G401.6 (cell line): ENCODE measurements around the gene SUPT20H.
A peak's percentile ranks its signal among the peaks of the same experiment; 100 is the strongest.

ENCODE experiments used
- FAIRE-seq: peaks from 2 replicates; lab custom pipeline; 2012; peaks lifted over from hg19 to GRCh38; lab: Jason Lieb, UNC

The SUPT20H gene

DNA sequence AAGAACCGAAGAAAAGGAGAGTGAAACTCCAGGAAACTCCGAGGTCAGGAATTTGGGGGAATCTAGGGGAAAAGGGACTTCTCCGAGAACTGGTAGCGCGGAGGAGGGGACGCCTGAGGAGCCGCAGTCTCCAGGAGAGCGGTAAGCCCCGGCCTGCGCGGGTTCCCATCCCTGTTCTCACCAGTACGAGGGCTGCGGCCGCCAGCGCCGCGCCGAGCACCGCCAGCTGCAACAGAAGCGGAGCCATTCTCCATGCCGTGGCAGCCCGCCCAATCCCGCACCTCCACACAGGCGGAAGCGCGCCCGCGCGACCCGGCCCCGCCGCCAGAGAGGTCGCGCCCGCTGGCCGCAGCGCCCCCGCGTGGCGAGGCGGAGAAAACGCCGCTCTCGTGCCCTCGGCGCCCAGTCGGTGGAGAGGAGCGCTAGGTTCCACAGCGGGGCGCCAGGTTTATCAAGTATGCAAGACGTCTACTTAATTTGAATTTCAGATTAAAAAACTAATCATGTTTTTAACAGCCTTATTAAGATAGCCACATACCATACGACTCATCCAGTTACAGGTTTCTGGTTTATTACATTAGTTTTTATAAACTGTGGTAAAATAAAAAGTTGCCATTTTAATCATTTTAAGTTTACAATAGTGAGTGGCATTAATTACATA, 60.3 kb downstream of the SUPT20H start, which contains the start of gene ALG5:
ALG5 (minus strand) TSS at position 287 of the 661 bp plus-strand sequence; CDS start at position 247, 40 bp downstream.
- no peak for FAIRE-seq

DNA sequence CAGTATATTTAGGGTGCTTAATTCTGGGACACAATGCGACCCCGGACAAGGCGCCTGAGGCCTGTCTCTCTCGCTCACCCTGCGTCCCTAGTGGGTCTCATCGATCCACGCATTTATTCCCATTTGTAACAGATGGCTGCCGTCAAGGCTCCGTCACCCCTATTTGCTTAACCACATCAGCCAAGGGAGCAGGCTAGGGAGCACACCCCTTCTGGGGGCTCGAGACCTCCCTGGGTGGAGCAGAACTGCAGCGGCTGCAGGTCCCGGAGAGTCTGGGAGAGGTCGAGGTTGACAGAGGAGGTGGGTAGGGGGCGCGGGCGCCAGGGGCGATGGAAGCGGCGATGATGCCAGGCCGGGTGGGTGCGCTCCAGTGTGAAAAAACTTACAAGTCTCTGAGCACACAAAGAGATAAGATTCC, 60.9 kb downstream of the SUPT20H start:
- no peak for FAIRE-seq

DNA sequence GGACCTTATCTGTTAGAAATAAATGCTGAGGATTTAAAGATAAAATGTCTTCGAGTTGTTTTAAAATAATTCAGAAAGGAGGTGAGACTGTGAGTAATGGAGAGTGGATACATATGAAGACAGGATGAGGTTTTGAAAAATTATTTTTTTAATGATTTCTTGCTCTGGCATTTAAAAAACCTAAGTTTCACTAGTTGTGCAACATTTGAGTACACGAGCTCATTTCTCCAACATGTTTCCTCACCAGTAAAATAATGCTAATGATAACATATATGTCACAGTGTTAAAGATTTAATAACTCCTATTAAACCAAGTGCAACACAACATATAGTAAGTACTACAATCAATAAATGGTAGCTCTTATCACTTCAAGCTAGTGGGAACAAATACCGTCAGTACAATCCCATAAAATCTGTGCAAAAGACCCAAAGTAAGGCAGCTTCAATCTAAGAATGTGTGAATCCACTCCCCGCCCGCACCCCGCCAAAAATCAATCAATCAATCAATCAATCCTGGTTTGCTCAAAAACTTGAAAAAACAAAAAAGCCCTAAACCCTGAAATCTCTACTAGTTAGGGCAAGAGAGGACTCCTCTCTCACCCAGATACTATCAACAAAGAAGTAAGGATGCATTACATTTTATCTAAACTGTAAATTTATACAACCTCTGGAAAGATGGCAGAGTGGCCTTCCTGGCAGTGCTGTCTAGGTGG, 61.6 kb downstream of the SUPT20H start:
- no peak for FAIRE-seq

DNA sequence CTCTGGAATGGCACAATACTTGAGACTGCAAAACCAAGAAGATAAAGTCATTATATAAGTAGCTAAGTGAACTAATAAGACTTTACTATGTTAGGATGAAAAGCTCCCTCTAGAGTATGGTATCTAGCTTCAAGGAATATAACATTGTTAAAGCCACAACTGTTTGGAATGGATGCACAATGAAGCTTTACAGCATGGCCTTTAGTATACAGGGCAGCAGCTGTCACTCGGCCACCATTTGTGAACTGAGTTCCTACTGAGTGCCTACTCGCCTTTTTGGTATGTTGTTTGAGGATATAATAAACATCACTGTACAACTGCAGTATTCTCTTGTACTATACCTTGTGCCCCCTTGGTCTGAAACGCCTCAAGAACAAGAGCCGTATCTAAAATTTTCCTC, 67.1 kb downstream of the SUPT20H start:
- no peak for FAIRE-seq

DNA sequence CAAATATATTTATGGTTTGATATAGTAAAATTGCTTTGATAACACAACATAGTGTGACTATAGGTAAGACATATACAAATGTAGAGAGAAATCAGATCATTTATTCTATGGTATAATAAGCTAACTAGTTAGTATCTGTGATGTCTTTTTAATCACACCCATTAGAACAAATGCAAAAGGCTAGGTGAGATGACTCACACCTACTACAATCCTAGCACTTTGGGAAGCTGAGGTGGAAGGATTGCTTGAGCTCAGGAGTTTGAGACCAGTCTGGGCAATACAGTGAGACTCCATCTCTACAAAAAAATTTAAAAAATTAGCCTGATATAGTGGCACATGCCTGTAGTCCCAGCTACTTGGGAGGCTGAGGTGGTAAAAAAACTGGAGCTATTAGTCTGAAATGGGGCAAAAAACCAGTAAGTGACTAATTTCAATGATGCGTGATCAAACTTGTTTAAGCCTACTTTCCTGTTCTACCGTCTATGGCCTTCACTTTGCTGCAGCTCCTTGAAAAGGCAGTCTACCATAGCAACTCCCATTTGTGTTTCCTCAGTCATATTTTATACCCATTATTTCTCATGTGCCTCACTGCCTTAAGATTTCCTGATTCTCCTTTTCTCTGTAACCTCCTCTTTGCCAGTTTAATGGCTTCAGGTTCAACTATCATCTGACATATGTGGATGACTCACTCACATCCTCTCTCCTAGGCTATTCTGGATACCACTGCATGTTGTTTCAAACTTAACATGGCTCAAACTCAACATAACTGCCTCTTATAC, 72.8 kb downstream of the SUPT20H start:
- no peak for FAIRE-seq

DNA sequence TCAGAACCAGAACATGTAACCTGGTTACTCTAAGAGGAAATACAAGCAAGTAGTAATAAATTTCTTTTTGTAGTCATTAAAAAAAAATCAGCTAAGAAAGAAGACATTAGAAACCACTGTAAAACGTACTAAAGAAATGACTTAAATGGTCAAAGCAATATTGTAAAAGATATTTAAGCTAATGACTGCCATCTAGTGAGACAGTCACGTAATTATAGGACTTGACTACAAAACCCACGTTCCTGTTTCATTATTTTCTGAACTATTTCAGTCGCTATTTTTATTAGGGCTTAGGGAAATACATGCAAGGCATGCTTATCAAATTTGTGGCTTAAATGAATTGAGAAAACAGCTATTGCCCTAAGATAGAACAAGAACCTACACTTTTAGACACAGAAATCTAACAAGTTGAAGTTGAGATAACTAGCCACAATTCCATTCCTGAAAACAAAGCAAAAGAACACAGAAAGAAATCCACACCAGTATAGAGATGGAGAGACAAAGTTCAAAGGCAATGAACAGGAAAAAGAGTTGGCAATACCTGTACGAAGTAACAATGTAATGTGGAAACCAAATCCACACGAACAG, 78.2 kb downstream of the SUPT20H start:
- peak; percentile 95 for FAIRE-seq

DNA sequence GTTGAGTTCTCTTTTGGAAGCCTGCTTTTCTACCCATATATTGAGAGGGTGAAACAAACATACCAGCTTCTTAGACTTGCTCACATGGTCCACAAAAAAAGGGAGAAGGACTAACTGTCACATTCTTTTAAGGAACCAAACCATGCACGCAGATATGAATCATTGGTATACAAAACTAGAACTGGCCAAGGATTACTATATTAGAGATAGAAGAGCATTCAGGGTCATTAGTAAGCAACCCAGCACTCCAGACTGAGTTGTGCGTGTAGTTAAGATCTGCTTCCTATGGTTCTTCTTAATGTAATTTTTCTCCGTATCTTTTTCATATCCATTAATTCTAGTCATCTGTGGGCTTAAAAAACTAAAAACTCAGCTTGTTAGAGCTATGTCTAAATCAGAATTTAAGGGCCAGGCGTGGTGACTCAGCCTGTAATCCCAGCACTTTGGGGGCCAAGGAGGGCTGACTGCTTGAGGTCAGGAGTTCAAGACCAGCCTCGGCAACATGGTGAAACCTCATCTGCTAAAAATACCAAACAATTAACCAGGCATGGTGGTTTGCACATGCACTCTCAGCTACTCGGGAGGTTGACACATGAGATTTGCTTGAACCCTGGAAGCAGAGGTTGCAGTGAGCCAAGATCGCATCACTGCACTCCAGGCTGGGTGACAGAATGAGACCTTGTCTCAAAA, 80.0 kb downstream of the SUPT20H start:
- FAIRE-seq = no peak

DNA sequence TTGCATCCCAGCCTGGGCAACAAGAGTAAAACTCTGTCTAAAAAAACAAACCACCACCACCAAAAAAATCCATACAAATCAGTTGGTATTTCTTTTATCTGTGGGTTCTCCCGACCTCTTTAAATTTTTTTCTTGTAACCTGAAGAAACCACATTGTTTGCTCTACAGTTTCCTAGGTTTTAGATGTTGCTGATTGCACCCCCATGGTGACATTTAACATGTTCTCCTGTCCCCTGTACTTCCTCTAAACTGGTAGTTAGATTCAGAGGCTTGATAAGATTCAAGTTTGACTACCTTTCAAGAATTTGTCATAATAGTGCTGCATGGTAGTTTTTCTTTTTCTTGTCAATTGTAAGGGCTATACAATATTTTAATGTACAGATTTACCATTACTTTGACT, 84.3 kb downstream of the SUPT20H start:
- no peak for FAIRE-seq

DNA sequence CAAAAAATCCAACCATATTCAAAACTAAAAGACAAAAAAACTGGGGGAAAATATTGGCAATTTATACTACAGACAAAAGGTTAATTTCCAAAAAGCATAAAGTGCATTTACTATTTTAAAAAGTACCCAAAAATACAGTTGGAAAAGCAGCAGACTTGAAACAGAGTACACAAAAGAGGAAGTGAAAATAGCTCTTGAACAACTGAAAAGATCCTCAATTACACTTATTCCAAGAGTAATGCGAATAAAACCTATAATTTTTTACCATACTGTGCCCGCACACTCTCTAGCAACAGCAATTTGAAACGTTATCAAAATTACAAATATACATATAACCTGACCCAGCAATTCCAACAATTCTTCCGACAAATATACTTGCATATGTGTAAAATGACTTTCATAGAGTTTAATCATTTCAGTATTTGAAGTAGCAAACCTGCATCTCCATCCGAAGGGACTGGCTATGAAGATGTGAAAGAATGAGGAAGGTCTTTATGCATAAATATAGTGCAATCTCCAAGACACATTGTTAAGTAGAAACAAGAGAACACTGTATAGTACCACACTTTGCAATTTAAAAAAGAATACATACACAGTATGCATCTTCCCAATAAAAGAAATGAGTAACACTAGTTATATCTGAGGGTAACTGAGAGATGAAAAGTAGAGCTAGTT, 85.7 kb downstream of the SUPT20H start:
- no peak for FAIRE-seq

DNA sequence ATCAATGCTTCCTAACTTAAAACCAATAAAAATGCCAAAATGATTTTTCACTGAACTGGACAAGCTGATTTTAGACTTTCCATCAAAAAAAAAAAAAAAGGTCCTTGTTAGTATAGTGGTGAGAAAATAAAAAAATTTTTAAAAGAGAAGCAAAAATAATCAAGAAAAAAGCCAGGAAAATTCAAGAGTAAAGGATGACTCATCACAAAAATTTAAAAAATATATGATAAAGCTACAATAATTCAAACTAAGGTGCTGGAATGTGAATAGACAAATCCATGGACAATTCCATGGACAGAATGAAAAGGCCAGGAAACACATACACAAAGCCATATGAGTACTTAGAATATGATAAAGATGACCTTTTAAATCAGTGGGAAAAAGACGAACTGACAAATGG, 86.5 kb downstream of the SUPT20H start:
- peak; percentile 17 for FAIRE-seq

DNA sequence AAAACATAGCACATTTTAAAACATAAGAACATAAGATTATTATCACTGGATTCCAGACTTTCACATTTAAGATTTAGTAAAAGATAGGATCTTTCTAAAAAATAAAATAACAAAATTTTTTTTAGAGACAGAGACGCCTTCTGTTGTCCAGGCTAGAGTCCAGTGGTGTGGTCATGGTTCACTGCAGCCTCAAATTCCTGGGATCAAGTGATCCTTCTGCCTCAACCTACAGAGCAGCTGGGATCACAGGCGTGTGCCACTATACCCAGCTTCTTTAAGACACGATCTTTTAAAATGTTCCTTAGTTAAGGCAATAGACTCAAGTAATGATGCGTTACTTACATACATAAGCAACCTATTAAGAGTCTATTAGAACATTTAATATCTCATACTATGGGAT, 93.1 kb downstream of the SUPT20H start:
- no peak for FAIRE-seq

DNA sequence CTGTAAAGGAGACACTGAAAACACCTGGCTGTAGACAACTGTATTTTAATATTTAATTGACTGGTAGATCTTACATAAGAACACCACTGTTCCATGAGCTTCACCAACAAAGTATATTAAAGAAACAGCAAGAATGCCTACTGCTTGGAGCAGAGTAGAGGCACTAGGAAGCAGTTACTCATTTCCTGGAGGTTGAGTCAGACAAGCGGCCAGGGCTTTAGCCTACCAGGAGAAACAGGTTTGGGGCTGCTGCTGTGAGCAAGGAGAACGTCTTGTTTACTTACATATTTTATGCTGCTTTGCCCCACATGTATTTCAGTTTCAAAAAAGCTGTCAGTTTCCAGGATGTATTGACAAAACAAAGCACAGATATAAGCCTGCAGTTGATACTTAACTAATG, 93.7 kb downstream of the SUPT20H start:
- no peak for FAIRE-seq

DNA sequence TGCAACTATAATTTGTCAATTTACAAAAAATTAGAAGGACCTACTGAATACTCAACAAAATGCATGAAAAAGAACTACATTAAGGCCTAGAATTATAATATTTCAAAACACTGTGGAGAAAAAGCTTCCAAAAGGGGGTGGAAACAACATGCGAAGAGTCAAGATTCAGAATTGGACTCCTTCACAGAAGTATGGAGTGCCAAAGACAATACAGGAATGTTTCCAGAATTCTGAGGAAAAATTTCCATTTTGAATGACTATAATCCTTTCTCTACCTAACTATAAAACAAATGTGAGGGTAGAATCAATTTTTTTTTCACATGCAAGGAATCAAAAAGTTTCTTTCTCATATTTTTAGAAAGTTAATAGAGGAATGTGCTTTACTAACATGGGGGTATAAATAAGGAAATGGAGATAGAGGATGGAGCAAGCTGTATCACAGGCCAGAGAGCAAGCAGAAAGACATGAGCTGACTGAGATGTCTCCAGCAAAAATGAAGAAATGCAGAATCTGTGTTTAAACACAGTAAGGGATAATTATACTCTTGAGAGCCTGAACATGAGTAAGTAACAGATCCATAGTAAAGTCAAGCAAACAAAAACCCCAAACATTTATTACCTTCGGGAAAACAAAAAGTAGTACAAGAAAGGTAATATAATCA, 99.9 kb downstream of the SUPT20H start:
- FAIRE-seq = no peak
